Osteoblast (primary cell): ENCODE data around the gene PTPN3. TPM values are rescaled to one million over a fixed set of nuclear protein-coding genes. Genes with fewer than 3 reads are reported as not detected.

Source experiments
- DNase-seq: peaks from one replicate; pipeline ENCODE4 v3.0.0; 2011; ENCODE audit warnings: low spot score, mixed read lengths; ENCODE audit not compliant: insufficient read length; ENCODE audit errors: missing footprints
- H2AFZ ChIP-seq: 2 replicates; pipeline ENCODE4 v1.6.0; 2011; ENCODE audit warnings: mild to moderate bottlenecking, low read length
- H3K27ac ChIP-seq: 2 replicates; pipeline ENCODE4 v1.5.1; 2011; ENCODE audit warnings: mild to moderate bottlenecking, low read depth, low read length, moderate library complexity
- H3K27me3 ChIP-seq: 2 replicates; pipeline ENCODE4 v1.6.0; 2012; ENCODE audit warnings: mild to moderate bottlenecking, control low read depth, inconsistent platforms, low read length, moderate library complexity; ENCODE audit not compliant: insufficient read depth
- H3K36me3 ChIP-seq: 2 replicates; pipeline ENCODE4 v1.5.1; 2011; ENCODE audit warnings: mild to moderate bottlenecking, low read length, control low read depth, moderate library complexity; ENCODE audit not compliant: insufficient read depth
- H3K4me1 ChIP-seq: 2 replicates; pipeline ENCODE4 v1.5.1; 2011; ENCODE audit warnings: mild to moderate bottlenecking, low read length, control low read depth, moderate library complexity; ENCODE audit not compliant: insufficient read depth
- H3K4me2 ChIP-seq: 2 replicates; pipeline ENCODE4 v1.6.0; 2011; ENCODE audit warnings: mild to moderate bottlenecking, low read length; ENCODE audit not compliant: insufficient read depth
- H3K4me3 ChIP-seq: fragments of 200-600 bp; sonication (generic); 3 replicates; pipeline ENCODE4 v1.5.1; 2012; ENCODE audit warnings: mild to moderate bottlenecking, low read length, inconsistent platforms; ENCODE audit not compliant: insufficient read depth
- H3K79me2 ChIP-seq: 2 replicates; pipeline ENCODE4 v1.6.0; 2012; ENCODE audit warnings: mild to moderate bottlenecking, low read length, control low read depth, inconsistent platforms; ENCODE audit not compliant: insufficient read depth
- H3K9me3 ChIP-seq: 2 replicates; pipeline ENCODE4 v1.5.1; 2011; ENCODE audit warnings: low read depth, low read length, control low read depth
- H4K20me1 ChIP-seq: 2 replicates; pipeline ENCODE4 v1.6.0; 2012; ENCODE audit warnings: mild to moderate bottlenecking, low read length, control low read depth; ENCODE audit not compliant: insufficient read depth
- total RNA-seq: library from RNA; depleted of rRNA; stranded (reverse); fragments of >200 nt; gene quantifications from 2 replicates; pipeline ENCODE4 v1.2.3, GENCODE V29; 2012
- TF ChIP-seq, protein P1 (sequence below): IDR thresholded peaks from 2 replicates; pipeline ENCODE4 v1.5.1; 2011; ENCODE audit warnings: mild to moderate bottlenecking, low read depth, low read length, moderate library complexity; ENCODE audit errors: extremely low read depth

Gene PTPN3
- total RNA-seq, 1 donor: 2.9 TPM

DNA sequence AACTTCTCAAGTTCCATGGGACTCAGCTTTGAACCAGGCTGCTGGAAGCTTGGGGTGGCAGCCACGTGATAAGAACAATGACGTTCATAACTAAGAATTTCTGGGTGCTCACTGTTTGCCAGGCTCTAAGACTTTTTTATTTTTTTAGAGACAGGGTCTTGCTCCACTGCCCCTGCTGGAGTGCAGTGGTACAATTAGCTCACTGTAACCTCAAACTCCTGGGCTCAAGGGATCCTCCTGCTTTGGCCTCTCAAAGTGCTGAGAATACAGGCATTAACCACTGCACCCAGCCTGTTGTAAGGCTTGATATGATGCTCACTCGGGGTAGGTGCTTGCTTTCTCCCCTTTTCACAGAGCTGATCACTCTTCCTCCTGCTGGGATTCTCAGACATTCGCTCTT is 38.7 kb downstream of the PTPN3 start:
- DNase-seq: no peak
- no peak overlapping the region for H2AFZ ChIP-seq
- TF ChIP-seq, protein P1, sequence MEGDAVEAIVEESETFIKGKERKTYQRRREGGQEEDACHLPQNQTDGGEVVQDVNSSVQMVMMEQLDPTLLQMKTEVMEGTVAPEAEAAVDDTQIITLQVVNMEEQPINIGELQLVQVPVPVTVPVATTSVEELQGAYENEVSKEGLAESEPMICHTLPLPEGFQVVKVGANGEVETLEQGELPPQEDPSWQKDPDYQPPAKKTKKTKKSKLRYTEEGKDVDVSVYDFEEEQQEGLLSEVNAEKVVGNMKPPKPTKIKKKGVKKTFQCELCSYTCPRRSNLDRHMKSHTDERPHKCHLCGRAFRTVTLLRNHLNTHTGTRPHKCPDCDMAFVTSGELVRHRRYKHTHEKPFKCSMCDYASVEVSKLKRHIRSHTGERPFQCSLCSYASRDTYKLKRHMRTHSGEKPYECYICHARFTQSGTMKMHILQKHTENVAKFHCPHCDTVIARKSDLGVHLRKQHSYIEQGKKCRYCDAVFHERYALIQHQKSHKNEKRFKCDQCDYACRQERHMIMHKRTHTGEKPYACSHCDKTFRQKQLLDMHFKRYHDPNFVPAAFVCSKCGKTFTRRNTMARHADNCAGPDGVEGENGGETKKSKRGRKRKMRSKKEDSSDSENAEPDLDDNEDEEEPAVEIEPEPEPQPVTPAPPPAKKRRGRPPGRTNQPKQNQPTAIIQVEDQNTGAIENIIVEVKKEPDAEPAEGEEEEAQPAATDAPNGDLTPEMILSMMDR: no peak
- H3K36me3 ChIP-seq: no peaks in the 10 kb centered on the region
- H3K79me2 ChIP-seq: no peaks in the 10 kb centered on the region
- H3K4me2 ChIP-seq: no peak overlapping the region
- no peaks in the 10 kb centered on the region for H4K20me1 ChIP-seq
- no peaks in the 10 kb centered on the region for H3K9me3 ChIP-seq
- H3K27me3 ChIP-seq: no peaks in the 10 kb centered on the region
- H3K4me3 ChIP-seq: no peak overlapping the region
- no peak overlapping the region for H3K27ac ChIP-seq
- H3K4me1 ChIP-seq: no peaks in the 10 kb centered on the region

DNA sequence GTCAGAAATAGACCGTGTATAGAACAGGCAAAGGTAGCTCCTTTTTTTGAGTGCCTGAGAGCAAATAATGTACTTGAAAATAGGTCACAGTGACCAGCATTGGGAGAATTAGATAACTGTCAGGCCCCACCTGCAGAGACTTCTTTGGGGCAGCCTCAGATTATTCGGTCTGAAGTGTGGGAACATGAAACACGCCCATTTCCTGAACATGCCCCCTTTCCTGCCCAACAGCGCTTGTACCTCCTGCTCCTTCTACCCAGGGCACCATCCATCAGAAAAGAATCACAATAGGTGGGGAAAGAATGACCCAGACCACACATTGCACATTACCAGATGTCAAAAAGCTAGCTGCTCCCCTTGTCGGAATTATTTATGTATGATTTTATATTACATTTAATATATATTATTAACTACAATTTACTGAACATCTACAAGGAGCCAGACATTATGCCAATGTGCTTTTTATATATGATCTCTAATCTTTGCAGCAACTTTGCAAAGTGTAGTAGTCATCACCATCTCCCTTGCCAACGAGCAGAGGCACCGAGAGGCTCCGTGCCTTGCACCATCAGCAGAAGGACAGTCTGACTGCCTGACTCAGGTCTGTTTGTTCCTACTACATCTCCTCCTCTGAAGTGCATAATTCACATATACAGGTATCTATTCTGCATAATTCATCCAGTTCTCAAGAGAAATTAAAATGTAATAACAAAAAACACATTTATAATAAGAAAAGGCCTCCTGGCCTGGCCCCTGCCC is 39.5 kb downstream of the PTPN3 start:
- H4K20me1 ChIP-seq: no peaks in the 10 kb centered on the region
- H3K4me3 ChIP-seq: no peak overlapping the region
- H3K27ac ChIP-seq: no peak overlapping the region
- DNase-seq: no peak
- no peaks in the 10 kb centered on the region for H3K4me1 ChIP-seq
- H3K9me3 ChIP-seq: no peaks in the 10 kb centered on the region
- no peaks in the 10 kb centered on the region for H3K36me3 ChIP-seq
- TF ChIP-seq, protein P1: no peak
- H3K79me2 ChIP-seq: no peaks in the 10 kb centered on the region
- no peak overlapping the region for H2AFZ ChIP-seq
- no peak overlapping the region for H3K4me2 ChIP-seq
- H3K27me3 ChIP-seq: no peaks in the 10 kb centered on the region

DNA sequence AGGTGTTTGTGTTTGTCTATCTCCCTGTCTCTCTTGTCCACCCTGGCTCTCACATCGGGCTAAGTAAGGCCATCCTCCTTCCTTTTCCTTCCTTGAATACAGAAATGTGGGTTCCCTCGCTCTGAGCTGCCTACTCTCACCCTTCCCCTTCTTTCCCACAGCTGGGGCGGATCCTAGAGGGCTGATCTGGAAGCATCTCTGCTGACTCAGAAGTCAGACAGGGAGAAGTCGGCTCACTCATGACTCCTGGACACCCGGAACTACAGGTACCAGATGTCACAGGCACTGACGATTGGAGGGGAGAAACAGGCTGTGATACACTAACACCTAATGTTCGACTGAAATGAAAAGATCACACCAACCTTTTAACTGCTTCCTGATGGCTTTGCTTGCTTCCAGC is 41.3 kb downstream of the PTPN3 start:
- H3K27ac ChIP-seq: no peak overlapping the region
- no peak overlapping the region for H3K4me3 ChIP-seq
- TF ChIP-seq, protein P1: no peak
- H3K4me2 ChIP-seq: no peak overlapping the region
- no peak overlapping the region for H2AFZ ChIP-seq
- DNase-seq: no peak
- H4K20me1 ChIP-seq: no peaks in the 10 kb centered on the region
- no peaks in the 10 kb centered on the region for H3K36me3 ChIP-seq
- H3K4me1 ChIP-seq: peaks cover 5% of the 10 kb centered on the region
- H3K79me2 ChIP-seq: no peaks in the 10 kb centered on the region
- no peaks in the 10 kb centered on the region for H3K9me3 ChIP-seq
- H3K27me3 ChIP-seq: no peaks in the 10 kb centered on the region

DNA sequence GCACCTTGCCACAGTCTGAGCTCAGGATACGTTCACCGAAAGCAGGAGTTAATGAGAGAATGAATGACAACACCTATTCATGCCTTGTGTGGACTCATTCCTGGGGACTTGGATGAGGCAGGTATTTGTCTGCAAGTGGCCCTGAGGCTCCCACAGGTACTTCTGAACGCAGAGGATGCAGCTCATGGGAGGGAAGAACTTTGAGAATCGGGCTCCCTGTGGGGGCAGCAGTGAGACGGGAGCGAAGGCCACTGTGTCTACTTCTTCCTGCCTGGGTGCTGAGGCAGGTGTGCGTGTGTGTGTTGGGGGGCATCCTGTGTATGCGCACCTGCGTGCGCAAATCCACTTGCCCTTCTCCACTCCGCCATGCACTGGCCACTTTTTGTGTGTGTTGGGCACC is 42.2 kb downstream of the PTPN3 start:
- no peaks in the 10 kb centered on the region for H3K9me3 ChIP-seq
- H3K27ac ChIP-seq: no peak overlapping the region
- no peak overlapping the region for H3K4me2 ChIP-seq
- no peak overlapping the region for H3K4me3 ChIP-seq
- no peaks in the 10 kb centered on the region for H3K27me3 ChIP-seq
- DNase-seq: no peak
- no peaks in the 10 kb centered on the region for H3K36me3 ChIP-seq
- TF ChIP-seq, protein P1: no peak
- no peak overlapping the region for H2AFZ ChIP-seq
- no peaks in the 10 kb centered on the region for H4K20me1 ChIP-seq
- no peaks in the 10 kb centered on the region for H3K79me2 ChIP-seq
- H3K4me1 ChIP-seq: peaks cover 5% of the 10 kb centered on the region
